Right lobe of liver (tissue), 6 donors: ENCODE measurements around the gene CCN2. TPM values are rescaled to one million over a fixed set of nuclear protein-coding genes. Genes with fewer than 3 reads are reported as not detected.

Source experiments
- ATAC-seq, 4 donors: fragments of 200-7000 bp; cut with Tn5 transposase; one replicate each; pipeline ENCODE4 v1.9.1; 2020; ENCODE audit warnings: mild to moderate bottlenecking in 4 of 4, moderate library complexity in 4 of 4
- DNase-seq, 3 donors: peaks; one replicate each; pipeline ENCODE4 v3.0.0-alpha.2; 2020
- H3K27ac ChIP-seq, 3 donors: fragments of 200-600 bp; one replicate each; pipeline ENCODE4 v1.8.0; 2022
- H3K27me3 ChIP-seq, 2 donors: fragments of 200-600 bp; one replicate each; pipeline ENCODE4 v1.8.0; 2022
- H3K36me3 ChIP-seq, 4 donors: fragments of 200-600 bp; sonication (generic) in 1 of 4; one replicate each; pipeline versions ENCODE4 v1.5.1 to v1.8.0; 2017 to 2022; ENCODE audit warnings: control low read depth in 1 of 4
- H3K4me1 ChIP-seq, 4 donors: fragments of 200-600 bp; sonication (generic) in 1 of 4; one replicate each; pipeline versions ENCODE4 v1.5.1 to v1.8.0; 2017 to 2022; ENCODE audit warnings: control low read depth in 1 of 4
- H3K4me3 ChIP-seq, 3 donors: fragments of 200-600 bp; one replicate each; pipeline ENCODE4 v1.8.0; 2022
- H3K9me3 ChIP-seq, 4 donors: fragments of 200-600 bp; sonication (generic) in 1 of 4; one replicate each; pipeline versions ENCODE4 v1.5.1 to v1.8.0; 2017 to 2022; ENCODE audit warnings: control low read depth in 1 of 4
- CTCF ChIP-seq, 4 donors: fragments of 200-600 bp in 3 of 4; fragments of 450-650 bp in 1 of 4; IDR thresholded peaks; one replicate each; pipeline versions ENCODE4 v1.5.1 to v1.8.0; 2016 to 2022; ENCODE audit warnings: antibody characterized with exemption in 4 of 4, mild to moderate bottlenecking in 2 of 4
- POLR2A ChIP-seq: fragments of 450-650 bp; IDR thresholded peaks from one replicate; pipeline ENCODE4 v1.6.1; 2017; ENCODE audit warnings: antibody characterized with exemption, mild to moderate bottlenecking
- WGBS: methylation state at CpG from one replicate; pipeline ENCODE4 v1.1.6; 2018; ENCODE audit warnings: low coverage, low lambda C conversion rate; ENCODE audit not compliant: insufficient coverage; ENCODE audit errors: missing lambda C conversion rate; 5-methylcytosine and 5-hydroxymethylcytosine counted together
- intact Hi-C, 2 donors: fragments of 100-400 bp; cut with DNase I; formaldehyde crosslinking; loops; one replicate each; pipeline versions ENCODE4 v1.11.2 to v1.14.1; 2022
- long read RNA-seq: library from polyadenylated mRNA; unstranded; transcript quantifications from one replicate; pipeline ENCODE4 v2.0.0, GENCODE V29; 2019
- total RNA-seq, 6 experiments: library from RNA; depleted of rRNA in 2 of 6; stranded (reverse); fragments of >200 nt in 2 of 6; fragmentation: NEBNext Ultra II Directional in 3 of 6; extraction: Animal tissue kit (Norgen Biotek cat#: 25700) in 3 of 6; gene quantifications; one replicate each; pipeline versions ENCODE4 v1.1.0 to v1.2.4, GENCODE V29; 2016 to 2023
- donor health status: DM: no; HTN: yes; CAD: no.
- donor health status: DM: no; HTN: no; CAD: no.
- donor health status: DM: no; HTN: no; CAD: no.
- donor health status: DM: no; HTN: yes; CAD: no.
- donor health status: DM: no; HTN: yes; CAD: no.

CCN2 gene, protein sequence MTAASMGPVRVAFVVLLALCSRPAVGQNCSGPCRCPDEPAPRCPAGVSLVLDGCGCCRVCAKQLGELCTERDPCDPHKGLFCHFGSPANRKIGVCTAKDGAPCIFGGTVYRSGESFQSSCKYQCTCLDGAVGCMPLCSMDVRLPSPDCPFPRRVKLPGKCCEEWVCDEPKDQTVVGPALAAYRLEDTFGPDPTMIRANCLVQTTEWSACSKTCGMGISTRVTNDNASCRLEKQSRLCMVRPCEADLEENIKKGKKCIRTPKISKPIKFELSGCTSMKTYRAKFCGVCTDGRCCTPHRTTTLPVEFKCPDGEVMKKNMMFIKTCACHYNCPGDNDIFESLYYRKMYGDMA
- 10 to 100 TPM in 5 of 6 experiments, 1 to 10 TPM in 1; 3.4 to 82.9 (median 54.3) TPM for total RNA-seq
- long read RNA-seq, transcript CTGF-201 (5 exons, 2,339 nt) = major isoform, 13 of 13 reads
- long read RNA-seq, partial matches to known transcripts = 0 of 13 reads
- long read RNA-seq, other reads (novel, unspliced or antisense) = 0 of 13 reads

GRCh38 chr6:131950767-131951575, at the start of gene CCN2:
Gene CCN2, minus strand, starts transcription at chr6:131951372. Its CDS starts 200 bp downstream, at chr6:131951172.
- H3K4me3 ChIP-seq = peak within 1 kb of the TSS; percentile 61 to 66 (median 64)
- DNase-seq = peak; percentile 83 to 86 (median 85)
- H3K27me3 ChIP-seq = no peaks in the 10 kb centered on the region
- WGBS = 0% methylated on average over 3 of the region's 97 CpGs
- peak within 1 kb of the TSS; percentile 75 to 83 (median 81) for H3K27ac ChIP-seq
- TF ChIP-seq CTCF (IDR thresholded peaks at IDR 0.05) = peak in 1 of 4 donors; percentile 1
- TF ChIP-seq POLR2A = peak; percentile 97
- intact Hi-C loops = no loop called here
- peak; percentile 77 to 90 (median 83) for ATAC-seq
- peaks cover 0 to 12% (median 0%) of the 10 kb centered on the region in 4 donors for H3K4me1 ChIP-seq
- no peaks in the 10 kb centered on the region for H3K9me3 ChIP-seq
- H3K36me3 ChIP-seq = peaks cover 0 to 7% (median 5%) of the 10 kb centered on the region in 4 donors

DNA sequence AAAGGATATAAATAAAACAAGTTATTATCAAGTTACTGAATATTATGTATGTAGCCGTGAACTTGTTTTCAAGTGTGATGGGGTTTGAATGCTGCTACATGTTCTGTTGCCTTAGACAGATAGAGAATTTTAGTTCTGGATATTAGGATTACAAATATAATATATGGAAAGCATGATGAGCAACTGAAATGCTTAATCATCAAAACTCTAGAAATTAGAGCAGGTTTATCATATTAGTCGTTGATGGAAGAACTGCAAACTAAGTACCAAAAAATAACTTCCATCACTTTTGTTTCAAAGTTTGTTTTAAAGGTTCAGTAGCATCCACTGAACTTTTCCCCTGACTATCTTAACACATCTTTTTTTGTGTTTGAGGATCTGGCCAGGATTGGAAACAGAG, 49.1 kb upstream of the CCN2 start:
- Histone ChIP-seq H3K27ac (no peak overlapping the region), H3K27me3 (no peaks in the 10 kb centered on the region), H3K4me1 (no peaks in the 10 kb centered on the region), H3K4me3 (no peak overlapping the region), H3K36me3 (no peaks in the 10 kb centered on the region), H3K9me3 (no peaks in the 10 kb centered on the region)
- TF ChIP-seq POLR2A = no peak
- no peak for TF ChIP-seq CTCF (IDR thresholded peaks at IDR 0.05)
- DNase-seq = no peak
- ATAC-seq = no peak
- 80% methylated on average over 2 of the region's 2 CpGs for WGBS
- intact Hi-C loops = no loop called here

- no peaks in the 10 kb centered on the region for H3K9me3 ChIP-seq
- no peaks in the 10 kb centered on the region for H3K36me3 ChIP-seq
- no peak overlapping the region for H3K4me3 ChIP-seq
- intact Hi-C loops = no loop called here
- WGBS = 53% methylated on average over 4 of the region's 4 CpGs
- no peaks in the 10 kb centered on the region for H3K27me3 ChIP-seq
- ATAC-seq (no peak), DNase-seq (no peak)
- no peak overlapping the region for H3K27ac ChIP-seq
- TF ChIP-seq CTCF (IDR thresholded peaks at IDR 0.05) = no peak
- TF ChIP-seq POLR2A = no peak
- no peaks in the 10 kb centered on the region for H3K4me1 ChIP-seq
Measured at GRCh38 chr6:131999545-132000146, 48.5 kb upstream of the CCN2 start.

DNA sequence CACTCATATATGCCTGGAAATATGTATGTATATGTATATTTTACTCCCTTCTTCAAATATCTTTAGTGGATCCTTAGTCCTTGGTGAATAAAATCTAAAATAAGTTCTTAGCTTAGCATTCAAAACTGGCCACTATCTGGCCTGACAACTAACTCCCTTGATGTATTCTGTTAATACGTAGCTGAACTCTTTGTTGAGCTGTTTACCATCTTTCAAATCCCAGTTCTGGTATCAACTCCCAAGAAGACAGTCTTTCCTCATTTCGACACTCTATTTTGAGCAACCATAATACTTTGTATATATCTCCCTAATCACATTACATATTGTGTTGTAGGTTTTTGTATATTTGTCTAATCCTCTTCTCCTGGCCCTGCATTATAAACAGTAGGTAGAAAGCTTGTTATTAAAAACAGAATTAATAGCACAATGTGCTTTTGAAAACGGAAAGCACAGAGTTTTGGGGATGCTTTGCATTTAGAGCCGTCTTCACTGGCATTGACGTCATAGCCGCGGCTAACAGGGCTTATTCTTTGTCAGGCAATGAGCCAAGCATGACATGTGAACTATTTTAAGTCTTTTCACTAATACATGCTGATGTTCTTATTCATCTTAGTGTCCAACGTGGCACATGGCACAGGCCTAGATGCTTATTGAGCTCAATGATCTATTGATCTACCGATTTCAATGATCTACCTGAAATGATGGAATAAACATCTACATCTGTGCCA, 47.2 kb upstream of the CCN2 start:
- ATAC-seq (no peak), DNase-seq (no peak)
- no peak overlapping the region for H3K27ac ChIP-seq

More for the DNA sequence above, 47.2 kb upstream of the CCN2 start:
- TF ChIP-seq CTCF (IDR thresholded peaks at IDR 0.05) (no peak), POLR2A (no peak)
- Histone ChIP-seq H3K36me3 (no peaks in the 10 kb centered on the region), H3K9me3 (no peaks in the 10 kb centered on the region), H3K4me1 (no peaks in the 10 kb centered on the region), H3K27me3 (no peaks in the 10 kb centered on the region), H3K4me3 (no peak overlapping the region)
- 86% methylated on average over 9 of the region's 9 CpGs for WGBS
- intact Hi-C loops = no loop called here
